GM23338 (cell line): Measurements from ENCODE around the gene DCLRE1B.

ENCODE experiments used
- CREB1 ChIP-seq: fragments of 250-450 bp; sonication (Bioruptor Pico); IDR thresholded peaks from 2 replicates; pipeline ENCODE4 v1.5.0; 2020; ENCODE audit warnings: low read depth, mild to moderate bottlenecking, moderate library complexity
- EZH2 ChIP-seq: fragments of 200-600 bp; sonication (generic); IDR thresholded peaks from one replicate; pipeline ENCODE4 v1.8.0; 2017; ENCODE audit warnings: antibody characterized with exemption, mild to moderate bottlenecking, low read depth; ENCODE audit not compliant: unreplicated experiment
- EZH2phosphoT487 ChIP-seq: fragments of 200-600 bp; sonication (generic); IDR thresholded peaks from one replicate; pipeline ENCODE4 v1.8.1; 2018; ENCODE audit warnings: antibody characterized with exemption; ENCODE audit not compliant: unreplicated experiment
- JUNB ChIP-seq: IDR thresholded peaks from one replicate; pipeline ENCODE4 v1.6.1; 2016; ENCODE audit warnings: antibody characterized with exemption; ENCODE audit not compliant: unreplicated experiment
- NANOG ChIP-seq: IDR thresholded peaks from 2 replicates; pipeline ENCODE4 v1.6.1; 2016; ENCODE audit warnings: antibody characterized with exemption, borderline replicate concordance
- POLR2AphosphoS5 ChIP-seq: IDR thresholded peaks from 2 replicates; pipeline ENCODE4 v1.6.1; 2016; ENCODE audit warnings: antibody characterized with exemption, low read depth
- STAT1 ChIP-seq: IDR thresholded peaks from one replicate; pipeline ENCODE4 v1.6.1; 2016; ENCODE audit warnings: antibody characterized with exemption; ENCODE audit not compliant: unreplicated experiment
- TF ChIP-seq, protein P1 (sequence below), 2 experiments: fragments of 200-600 bp in 1 of 2; sonication (generic) in 1 of 2; conservative IDR thresholded peaks; 2 replicates each; pipeline versions ENCODE4 v1.5.1 to v1.6.1; 2016 to 2017; ENCODE audit warnings: antibody characterized with exemption in 2 of 2, low read depth in 2 of 2, mild to moderate bottlenecking in 2 of 2, moderate library complexity in 1 of 2
- TF ChIP-seq, protein P2 (sequence below): IDR thresholded peaks from 2 replicates; pipeline ENCODE4 v1.6.1; 2016; ENCODE audit warnings: antibody characterized with exemption
- TF ChIP-seq, protein P3 (sequence below): IDR thresholded peaks from one replicate; pipeline ENCODE4 v1.6.1; 2018; ENCODE audit warnings: antibody characterized with exemption; ENCODE audit not compliant: unreplicated experiment

DNA sequence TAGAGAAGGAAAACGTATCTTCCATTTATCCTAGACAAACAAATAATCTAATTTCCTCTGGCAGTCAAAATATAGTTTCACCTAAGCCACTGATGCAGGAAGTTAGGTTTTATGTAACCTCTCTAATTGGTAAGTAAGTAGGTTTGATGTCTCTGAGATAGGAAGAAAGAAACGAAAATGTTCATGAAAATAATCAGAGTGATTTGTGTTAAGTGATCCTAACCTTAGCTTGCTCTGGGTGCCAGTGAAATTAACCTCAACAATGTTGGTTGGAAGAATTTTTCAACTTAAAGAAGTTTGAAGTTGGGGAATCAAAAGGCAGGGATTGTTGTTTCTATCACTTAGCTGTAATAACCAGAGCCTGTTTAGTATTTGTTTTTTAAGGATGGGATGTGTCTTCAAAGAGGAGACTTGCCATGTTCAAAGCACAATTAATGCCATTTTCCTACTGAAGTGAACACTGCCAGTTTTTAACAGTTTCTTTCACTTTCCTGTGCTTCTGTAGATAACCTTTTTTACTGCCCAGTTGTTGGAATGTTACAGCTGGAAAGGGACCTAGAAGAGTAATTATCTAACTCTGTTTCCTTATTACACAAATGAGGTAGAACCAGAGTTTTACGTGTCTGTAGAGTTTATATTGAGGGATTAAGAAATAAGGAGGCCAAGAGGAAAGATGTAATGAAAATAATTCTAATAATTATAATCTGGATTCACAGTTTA, 42.4 kb downstream of the DCLRE1B start:
- TF ChIP-seq, protein P1, sequence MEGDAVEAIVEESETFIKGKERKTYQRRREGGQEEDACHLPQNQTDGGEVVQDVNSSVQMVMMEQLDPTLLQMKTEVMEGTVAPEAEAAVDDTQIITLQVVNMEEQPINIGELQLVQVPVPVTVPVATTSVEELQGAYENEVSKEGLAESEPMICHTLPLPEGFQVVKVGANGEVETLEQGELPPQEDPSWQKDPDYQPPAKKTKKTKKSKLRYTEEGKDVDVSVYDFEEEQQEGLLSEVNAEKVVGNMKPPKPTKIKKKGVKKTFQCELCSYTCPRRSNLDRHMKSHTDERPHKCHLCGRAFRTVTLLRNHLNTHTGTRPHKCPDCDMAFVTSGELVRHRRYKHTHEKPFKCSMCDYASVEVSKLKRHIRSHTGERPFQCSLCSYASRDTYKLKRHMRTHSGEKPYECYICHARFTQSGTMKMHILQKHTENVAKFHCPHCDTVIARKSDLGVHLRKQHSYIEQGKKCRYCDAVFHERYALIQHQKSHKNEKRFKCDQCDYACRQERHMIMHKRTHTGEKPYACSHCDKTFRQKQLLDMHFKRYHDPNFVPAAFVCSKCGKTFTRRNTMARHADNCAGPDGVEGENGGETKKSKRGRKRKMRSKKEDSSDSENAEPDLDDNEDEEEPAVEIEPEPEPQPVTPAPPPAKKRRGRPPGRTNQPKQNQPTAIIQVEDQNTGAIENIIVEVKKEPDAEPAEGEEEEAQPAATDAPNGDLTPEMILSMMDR (conservative IDR thresholded peaks at IDR 0.05; ENCODE audit: low read depth in 2 of 2): no peak
- TF ChIP-seq EZH2 (no peak), POLR2AphosphoS5 (no peak), JUNB (no peak), EZH2phosphoT487 (no peak), STAT1 (no peak), CREB1 (CRISPR knock-in tag) (no peak), NANOG (no peak)
- TF ChIP-seq, protein P2, sequence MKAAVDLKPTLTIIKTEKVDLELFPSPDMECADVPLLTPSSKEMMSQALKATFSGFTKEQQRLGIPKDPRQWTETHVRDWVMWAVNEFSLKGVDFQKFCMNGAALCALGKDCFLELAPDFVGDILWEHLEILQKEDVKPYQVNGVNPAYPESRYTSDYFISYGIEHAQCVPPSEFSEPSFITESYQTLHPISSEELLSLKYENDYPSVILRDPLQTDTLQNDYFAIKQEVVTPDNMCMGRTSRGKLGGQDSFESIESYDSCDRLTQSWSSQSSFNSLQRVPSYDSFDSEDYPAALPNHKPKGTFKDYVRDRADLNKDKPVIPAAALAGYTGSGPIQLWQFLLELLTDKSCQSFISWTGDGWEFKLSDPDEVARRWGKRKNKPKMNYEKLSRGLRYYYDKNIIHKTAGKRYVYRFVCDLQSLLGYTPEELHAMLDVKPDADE: no peak
- TF ChIP-seq, protein P3, sequence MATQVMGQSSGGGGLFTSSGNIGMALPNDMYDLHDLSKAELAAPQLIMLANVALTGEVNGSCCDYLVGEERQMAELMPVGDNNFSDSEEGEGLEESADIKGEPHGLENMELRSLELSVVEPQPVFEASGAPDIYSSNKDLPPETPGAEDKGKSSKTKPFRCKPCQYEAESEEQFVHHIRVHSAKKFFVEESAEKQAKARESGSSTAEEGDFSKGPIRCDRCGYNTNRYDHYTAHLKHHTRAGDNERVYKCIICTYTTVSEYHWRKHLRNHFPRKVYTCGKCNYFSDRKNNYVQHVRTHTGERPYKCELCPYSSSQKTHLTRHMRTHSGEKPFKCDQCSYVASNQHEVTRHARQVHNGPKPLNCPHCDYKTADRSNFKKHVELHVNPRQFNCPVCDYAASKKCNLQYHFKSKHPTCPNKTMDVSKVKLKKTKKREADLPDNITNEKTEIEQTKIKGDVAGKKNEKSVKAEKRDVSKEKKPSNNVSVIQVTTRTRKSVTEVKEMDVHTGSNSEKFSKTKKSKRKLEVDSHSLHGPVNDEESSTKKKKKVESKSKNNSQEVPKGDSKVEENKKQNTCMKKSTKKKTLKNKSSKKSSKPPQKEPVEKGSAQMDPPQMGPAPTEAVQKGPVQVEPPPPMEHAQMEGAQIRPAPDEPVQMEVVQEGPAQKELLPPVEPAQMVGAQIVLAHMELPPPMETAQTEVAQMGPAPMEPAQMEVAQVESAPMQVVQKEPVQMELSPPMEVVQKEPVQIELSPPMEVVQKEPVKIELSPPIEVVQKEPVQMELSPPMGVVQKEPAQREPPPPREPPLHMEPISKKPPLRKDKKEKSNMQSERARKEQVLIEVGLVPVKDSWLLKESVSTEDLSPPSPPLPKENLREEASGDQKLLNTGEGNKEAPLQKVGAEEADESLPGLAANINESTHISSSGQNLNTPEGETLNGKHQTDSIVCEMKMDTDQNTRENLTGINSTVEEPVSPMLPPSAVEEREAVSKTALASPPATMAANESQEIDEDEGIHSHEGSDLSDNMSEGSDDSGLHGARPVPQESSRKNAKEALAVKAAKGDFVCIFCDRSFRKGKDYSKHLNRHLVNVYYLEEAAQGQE: no peak
